Omental fat pad (tissue), 4 donors: ENCODE measurements around the gene ANK2. TPM values are rescaled to one million over a fixed set of nuclear protein-coding genes. Genes with fewer than 3 reads are reported as not detected.

Source experiments
- ATAC-seq: fragments of 150-250 bp; one replicate; pipeline ENCODE4 v1.9.1; 2016; ENCODE audit warnings: mild to moderate bottlenecking, moderate library complexity; ENCODE audit not compliant: low FRiP score
- DNase-seq: peaks from one replicate; pipeline ENCODE4 v3.0.0-alpha.2; 2019; ENCODE audit warnings: low spot score
- CTCF ChIP-seq, 3 donors: fragments of 450-650 bp; IDR thresholded peaks; one replicate each; pipeline ENCODE4 v1.5.1; 2016 to 2017; ENCODE audit warnings: antibody characterized with exemption in 3 of 3, mild to moderate bottlenecking in 3 of 3, moderate library complexity in 2 of 3
- total RNA-seq, 4 donors: library from RNA; depleted of rRNA; stranded (reverse); fragments of >200 nt; gene quantifications; one replicate each; pipeline ENCODE4 v1.1.0, GENCODE V29; 2016

Gene ANK2
- total RNA-seq, 4 donors from 2014 or later = 51.4 to 200 (median 84.9) TPM

GRCh38 chr4:113294908-113295307, 245.5 kb downstream of the ANK2 start:
- no peak for ATAC-seq
- DNase-seq = no peak
- TF ChIP-seq CTCF (IDR thresholded peaks at IDR 0.05) = no peak

- DNase-seq = no peak
- TF ChIP-seq CTCF (IDR thresholded peaks at IDR 0.05) = no peak
- ATAC-seq = peak; percentile 99
Measured at GRCh38 chr4:113300471-113300928, 251.0 kb downstream of the ANK2 start.

GRCh38 chr4:113302051-113302450, 252.6 kb downstream of the ANK2 start:
- ATAC-seq = no peak

GRCh38 chr4:113303315-113303714, 253.9 kb downstream of the ANK2 start:
- no peak for DNase-seq
- ATAC-seq = no peak
- no peak for TF ChIP-seq CTCF (IDR thresholded peaks at IDR 0.05)

More at GRCh38 chr4:113302051-113302450, 252.6 kb downstream of the ANK2 start:
- no peak for TF ChIP-seq CTCF (IDR thresholded peaks at IDR 0.05)
- DNase-seq = no peak

GRCh38 chr4:113311047-113311446, 261.6 kb downstream of the ANK2 start:
- no peak for TF ChIP-seq CTCF (IDR thresholded peaks at IDR 0.05)
- no peak for ATAC-seq
- DNase-seq = no peak

GRCh38 chr4:113312529-113312928, 263.1 kb downstream of the ANK2 start:
- TF ChIP-seq CTCF (IDR thresholded peaks at IDR 0.05) = no peak

GRCh38 chr4:113314426-113314825, 265.0 kb downstream of the ANK2 start:
- ATAC-seq (no peak), DNase-seq (no peak)
- no peak for TF ChIP-seq CTCF (IDR thresholded peaks at IDR 0.05)

More at GRCh38 chr4:113312529-113312928, 263.1 kb downstream of the ANK2 start:
- DNase-seq = no peak
- no peak for ATAC-seq
